ENCODE measurements around the gene NUP210.
"Not testable (repeated sequence)": the region's sequence is repeated elsewhere in the genome, so short reads cannot be mapped to it uniquely, and the experiment has no call there.

The NUP210 gene

DNA sequence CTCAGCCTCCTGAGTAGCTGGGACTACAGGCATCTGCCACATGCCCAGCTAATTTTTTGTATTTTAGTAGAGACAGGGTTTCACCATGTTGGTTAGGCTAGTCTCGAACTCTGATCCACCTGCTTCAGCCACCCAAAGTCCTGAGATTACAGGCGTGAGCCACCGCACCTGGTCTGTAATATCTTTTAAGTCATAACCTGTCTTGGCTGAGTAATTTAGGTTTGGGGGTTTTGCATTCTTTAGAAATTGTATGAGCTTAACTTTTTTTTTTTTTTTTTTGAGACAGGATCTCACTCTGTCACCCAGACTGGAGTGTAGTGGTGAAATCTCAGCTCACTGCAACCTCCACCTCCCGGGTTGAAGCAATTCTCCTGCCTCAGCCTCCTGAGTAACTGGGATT, 8.6 kb upstream of the NUP210 start:
- DNase-seq, result not testable (repeated sequence)

DNA sequence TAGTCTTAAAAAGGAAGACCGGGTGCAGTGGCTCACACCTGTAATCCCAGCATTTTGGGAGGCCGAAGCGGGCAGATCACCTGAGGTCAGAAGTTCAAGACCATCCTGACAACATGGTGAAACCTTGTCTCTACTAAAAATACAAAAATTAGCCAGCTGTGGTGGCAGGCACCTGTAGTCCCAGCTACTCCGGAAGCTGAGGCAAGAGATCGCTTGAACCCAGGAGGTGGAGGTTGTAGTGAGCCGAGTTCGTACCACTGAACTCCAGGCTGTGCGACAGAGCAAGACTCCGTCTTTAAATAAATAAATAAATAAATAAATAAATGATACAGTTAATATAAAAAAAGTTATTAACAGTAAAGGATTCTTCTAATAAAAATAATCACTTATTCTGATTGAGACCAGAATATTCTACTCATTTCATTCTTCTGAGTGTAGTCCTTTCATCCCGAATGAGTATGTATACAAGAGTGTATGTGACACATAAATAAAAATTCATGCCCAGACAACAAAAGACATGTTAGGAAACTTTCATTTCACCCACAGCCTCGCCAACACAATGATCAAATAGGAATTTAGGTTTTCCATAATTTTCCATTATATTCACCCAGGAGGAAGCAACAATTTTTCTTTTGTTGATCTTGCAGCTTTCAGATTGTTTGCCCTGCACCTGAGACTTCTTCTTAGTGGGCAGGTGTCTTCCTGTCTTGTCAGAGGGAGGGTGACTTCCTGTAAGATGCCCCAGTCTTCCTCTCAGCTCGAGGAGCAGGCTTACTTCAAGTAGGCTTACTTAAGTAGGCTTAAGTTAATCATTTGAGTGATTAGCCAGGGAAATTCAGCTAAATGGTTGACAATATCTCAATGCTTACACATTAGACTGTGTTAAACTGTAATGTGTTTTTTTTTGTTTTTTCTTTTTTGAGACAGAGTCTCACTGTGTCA, 7.8 kb upstream of the NUP210 start:
- no peak for DNase-seq

GRCh38 chr3:13426591-13426990, 6.5 kb upstream of the NUP210 start:
- no peak for DNase-seq

DNA sequence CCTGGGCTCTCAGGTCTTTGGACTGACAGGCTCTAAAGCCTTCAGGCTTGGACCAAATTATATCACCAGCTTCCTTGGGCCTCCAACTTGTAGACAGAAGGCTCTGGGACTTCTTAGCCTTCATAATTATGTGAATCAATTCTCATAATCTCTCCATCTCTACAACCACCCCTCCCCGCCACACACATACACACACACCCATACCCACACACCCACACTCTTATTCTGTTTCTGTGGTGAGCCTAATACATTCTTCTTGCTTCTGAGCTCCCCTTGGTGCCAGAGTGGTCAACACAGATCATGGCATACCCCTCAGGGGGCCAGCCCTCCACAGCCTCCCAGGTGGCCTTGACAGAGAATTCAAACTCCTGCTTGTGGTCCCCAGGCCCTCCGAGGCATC, 5.6 kb upstream of the NUP210 start:
- DNase-seq, result no peak

GRCh38 chr3:13424865-13425617, 4.9 kb upstream of the NUP210 start:
- DNase-seq, result no peak

GRCh38 chr3:13424141-13424844, 4.2 kb upstream of the NUP210 start:
- DNase-seq, result no peak

DNA sequence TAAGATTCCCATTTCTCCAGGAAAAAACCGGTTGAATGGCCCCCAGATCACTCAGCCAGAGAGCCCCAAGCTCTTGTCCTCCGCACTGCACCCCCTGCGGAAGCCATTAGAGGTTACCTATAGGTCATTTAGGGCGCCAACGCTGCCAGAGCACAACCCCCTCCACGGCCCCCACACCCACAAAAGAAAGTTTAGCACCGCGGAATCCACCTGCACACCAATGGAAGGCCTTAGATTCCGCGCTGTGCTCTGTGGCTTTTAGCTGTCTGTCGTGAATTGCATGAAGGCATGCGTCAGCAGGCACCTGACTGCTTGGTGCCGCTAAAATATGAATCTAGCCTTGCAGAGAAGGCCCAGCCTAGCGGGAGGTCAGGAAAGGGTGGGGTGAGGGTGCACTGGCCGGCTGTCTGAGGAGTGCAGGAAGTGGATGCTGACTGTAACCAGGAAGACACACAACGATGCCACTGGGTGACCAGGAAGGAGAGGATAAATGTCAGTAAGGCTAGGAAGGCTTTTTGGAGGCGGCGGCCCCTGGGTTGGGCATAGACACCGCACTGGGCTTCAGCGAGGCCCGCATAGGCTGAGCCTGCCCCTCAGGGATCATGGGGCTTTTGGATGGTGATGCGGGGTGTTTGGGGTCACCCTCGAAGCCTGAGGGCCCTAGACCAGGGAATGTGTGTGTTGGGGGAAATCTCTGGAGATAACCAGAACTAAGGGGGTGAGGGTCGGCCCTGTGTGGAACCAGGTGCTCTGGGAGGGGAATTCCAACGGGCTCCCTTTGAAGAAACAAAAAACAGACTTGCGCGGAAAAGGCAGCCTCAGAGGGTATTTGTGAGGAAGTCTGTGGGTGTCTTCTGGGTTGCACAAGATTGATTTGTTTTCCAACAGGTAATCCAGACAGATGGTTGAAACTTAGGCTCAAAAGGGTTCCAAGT, 976 bp upstream of the NUP210 start:
- no peak for DNase-seq

- DNase-seq, result no peak
Measured at GRCh38 chr3:13419505-13420044, 547 bp downstream of the NUP210 start.

DNA sequence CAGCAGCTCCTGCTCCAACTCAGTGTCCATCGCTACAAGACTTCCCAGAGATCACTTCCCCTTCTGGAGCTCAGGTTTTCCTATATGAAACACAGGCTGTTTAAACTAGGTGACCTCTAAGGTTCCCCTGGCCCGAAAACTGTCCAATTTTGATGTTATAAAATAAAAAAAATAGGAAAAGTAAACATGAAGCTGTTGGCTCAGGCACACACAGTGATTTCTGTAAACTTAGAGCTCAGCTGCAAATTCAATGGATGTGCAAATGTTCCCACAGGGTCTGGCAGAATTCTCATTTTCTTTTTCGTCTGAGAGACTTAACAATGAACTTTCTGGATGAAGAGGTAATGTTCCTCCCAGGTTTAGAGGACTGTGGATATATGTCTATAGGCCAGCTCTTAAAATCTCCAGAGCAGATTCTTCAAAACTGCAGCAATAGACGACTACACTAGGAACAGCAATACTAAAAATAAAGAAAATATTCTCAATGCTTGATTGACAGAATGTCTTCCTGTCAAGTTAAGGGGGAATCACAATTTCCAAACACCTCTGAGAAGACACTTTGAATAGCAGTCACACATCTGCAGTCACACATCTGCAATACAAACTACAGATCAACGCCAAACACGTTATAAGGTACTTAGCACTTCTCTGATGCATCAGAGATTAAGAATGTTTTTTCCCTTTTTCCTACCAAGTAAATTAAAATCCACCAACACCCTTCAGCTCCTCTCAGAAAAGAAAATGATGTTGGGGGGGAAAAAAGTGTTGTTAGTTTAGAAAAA, 2.8 kb downstream of the NUP210 start:
- no peak for DNase-seq

DNA sequence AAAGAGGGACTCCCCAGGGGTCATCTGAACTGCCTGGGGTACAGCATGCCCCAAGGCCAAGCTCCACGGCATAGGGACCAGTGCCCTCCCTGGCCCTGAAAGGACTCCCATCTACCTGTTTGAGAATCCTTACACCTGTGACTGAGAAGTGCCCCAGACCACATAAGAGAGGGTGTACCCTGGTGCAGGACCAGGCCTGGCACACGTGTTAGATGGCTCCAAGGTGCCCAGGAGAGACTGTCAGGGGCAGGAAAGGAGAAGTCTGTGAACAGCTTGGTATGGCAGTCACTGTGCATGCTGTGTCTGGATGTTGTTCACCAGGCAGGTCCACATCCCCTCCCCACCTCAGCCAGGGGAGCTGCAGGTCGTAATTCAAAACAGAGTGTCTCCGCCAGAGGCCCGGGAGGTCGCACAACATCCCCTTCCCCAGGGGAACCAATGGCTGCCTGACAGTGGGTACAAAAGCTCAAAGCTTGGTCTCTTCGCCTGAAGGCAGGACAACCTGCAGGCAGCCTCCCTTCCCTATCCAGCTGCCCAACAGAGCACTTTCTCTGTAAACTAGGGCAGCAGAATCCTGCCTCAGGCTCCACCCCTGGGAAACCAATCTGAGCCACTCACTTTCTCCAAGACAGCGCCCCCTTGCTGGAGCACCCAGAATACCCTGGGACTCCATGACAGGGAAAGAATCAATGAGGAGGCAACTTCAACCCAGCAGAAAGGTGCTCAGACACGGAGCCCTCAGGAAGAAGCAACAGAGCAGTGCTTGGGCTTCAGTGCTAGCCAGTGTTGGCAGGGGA, 3.9 kb downstream of the NUP210 start:
- no peak for DNase-seq

DNA sequence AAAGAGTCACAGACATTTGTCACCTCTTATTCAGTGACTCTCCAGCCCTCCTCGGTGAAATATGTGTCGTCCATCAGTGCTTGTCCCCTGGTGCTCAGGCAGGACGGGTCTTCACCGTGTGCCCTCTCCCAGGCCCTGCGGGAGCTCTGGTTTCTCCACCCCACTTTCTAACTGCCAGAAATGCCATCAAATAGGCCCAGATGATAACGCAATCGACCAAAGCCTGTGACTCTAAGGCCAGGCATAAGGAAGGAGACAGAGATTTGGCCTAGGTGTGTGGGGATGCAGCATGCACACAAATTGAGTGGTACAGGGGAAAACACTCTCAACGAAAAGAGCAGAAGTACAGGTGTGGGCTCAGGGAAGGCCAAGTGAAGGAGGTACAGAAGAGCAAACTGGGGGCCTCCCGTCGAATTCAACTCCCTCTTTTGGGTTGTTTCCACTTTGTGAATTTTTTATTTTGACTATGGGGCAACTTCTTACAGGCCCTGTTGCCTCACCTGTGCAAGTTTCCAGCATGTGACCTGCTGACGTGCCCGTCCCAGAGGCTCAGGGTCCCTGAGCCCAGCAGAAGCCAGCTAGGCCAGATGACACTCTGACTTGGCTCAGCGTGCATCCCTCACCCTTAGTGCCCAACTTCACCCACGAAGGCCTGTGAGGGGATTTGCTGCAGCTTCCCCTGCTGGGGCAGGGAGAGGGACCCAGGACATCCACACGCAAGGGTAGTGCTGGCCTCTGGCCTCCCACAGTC, 4.7 kb downstream of the NUP210 start:
- DNase-seq, result no peak

- no peak for DNase-seq
Measured at GRCh38 chr3:13414040-13414729, 5.9 kb downstream of the NUP210 start.

GRCh38 chr3:13411186-13411860, 8.8 kb downstream of the NUP210 start:
- DNase-seq, result no peak

- no peak for DNase-seq
Measured at GRCh38 chr3:13408890-13409289, 11.2 kb downstream of the NUP210 start.

GRCh38 chr3:13407926-13408325, 12.2 kb downstream of the NUP210 start:
- DNase-seq, result no peak

DNA sequence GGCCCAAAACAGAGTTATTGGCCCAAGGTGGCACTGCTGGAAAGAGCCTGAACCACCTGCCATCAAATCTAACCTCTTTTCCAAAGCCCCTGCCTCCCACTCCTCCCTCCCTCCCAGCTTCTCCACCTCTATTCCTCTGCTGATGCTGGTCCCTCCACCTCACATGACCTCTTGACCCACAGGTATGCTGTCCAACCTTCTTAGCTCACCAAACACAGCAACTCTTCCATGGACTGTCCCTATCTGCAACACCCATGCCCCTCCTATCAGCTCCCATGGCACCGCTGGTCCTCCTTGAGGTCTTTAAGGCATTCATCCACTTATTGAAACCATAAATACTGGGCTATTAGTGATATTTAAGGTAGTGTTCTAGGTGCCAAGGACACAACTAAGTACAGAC, 12.6 kb downstream of the NUP210 start:
- DNase-seq, result no peak

DNA sequence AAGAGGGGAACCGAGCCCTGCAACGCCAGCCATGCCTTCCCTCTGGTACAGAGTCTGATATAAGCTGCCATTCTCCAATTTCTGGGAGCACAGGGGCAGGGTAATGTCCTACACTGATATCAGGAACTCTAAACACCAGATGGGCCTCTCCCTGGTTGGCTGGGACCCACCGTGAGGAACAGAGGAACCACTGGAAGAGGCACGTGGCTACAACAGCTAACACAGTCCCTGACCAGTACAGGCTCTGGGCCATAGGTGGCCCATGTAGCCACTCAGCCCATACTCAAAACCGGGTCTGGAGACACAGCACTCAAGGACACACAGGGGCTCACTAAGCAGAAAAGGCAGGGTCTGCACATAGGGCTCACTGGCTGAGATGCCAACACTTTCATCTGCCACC, 13.9 kb downstream of the NUP210 start:
- no peak for DNase-seq

DNA sequence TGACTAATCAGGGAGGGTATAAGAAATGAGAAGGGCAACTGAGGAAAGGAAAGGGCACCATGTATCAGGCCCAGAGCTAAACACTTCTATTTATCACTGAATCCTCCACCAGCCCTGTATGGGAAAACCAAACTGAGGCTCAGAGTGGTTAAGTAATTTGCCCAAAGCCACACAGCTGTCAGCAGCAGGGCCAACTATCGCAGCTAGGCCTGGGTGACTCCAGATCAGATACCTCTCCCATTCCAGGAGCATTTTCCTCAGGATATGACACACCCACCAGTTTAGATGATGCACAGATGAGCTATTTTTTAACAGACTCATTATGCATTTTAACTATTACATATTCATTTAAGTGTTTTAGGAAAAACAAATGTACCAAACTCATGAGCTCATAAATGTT, 14.5 kb downstream of the NUP210 start:
- DNase-seq, result no peak

Measured in NCI-H2107 (cell line).